ENCODE data around the gene SERPINB3.

DNA sequence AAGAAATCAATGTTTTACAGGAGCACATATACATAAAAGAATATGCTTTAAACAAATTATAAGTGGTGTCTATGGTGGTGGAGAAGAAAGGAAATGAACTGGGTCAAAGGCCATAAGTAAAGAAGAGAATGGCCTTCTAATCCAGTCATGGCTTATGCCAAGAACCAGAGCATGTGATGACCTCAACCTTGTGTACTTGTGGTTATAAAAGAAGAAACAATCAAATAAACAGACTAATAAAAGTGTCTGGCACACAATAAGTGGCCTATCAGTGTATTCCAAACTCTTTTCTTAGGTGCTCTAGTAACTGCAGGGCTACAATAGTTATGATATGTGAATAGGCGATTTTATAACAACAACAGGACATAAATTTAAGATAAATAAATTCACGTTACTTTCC lies 43.7 kb upstream of the SERPINB3 start:
- TF ChIP-seq EP300 (IDR thresholded peaks at IDR 0.05) = no peak
- TF ChIP-seq, protein P1, sequence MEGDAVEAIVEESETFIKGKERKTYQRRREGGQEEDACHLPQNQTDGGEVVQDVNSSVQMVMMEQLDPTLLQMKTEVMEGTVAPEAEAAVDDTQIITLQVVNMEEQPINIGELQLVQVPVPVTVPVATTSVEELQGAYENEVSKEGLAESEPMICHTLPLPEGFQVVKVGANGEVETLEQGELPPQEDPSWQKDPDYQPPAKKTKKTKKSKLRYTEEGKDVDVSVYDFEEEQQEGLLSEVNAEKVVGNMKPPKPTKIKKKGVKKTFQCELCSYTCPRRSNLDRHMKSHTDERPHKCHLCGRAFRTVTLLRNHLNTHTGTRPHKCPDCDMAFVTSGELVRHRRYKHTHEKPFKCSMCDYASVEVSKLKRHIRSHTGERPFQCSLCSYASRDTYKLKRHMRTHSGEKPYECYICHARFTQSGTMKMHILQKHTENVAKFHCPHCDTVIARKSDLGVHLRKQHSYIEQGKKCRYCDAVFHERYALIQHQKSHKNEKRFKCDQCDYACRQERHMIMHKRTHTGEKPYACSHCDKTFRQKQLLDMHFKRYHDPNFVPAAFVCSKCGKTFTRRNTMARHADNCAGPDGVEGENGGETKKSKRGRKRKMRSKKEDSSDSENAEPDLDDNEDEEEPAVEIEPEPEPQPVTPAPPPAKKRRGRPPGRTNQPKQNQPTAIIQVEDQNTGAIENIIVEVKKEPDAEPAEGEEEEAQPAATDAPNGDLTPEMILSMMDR (IDR thresholded peaks at IDR 0.05) = no peak
